SK-N-SH (cell line): Measurements from ENCODE around the gene ATP4A. TPM values are rescaled to one million over a fixed set of nuclear protein-coding genes. Genes with fewer than 3 reads are reported as not detected.

Source experiments
- CTCF ChIA-PET: fragments of 300-600, 350-600 bp; formaldehyde crosslinking; extraction: SDS; loops from one replicate; lab custom pipeline; 2021; lab: Yijun Ruan, JAX
- POLR2A ChIA-PET: fragments of 350-600 bp; sonication (Branson Sonifier 250); formaldehyde crosslinking; extraction: SDS; loops from one replicate; lab custom pipeline; 2020; ENCODE audit warnings: antibody characterized with exemption, inconsistent platforms; lab: Yijun Ruan, JAX
- DNase-seq: peaks from one replicate; pipeline ENCODE4 v3.0.0; 2012
- H2AFZ ChIP-seq: fragments of 200-600 bp; sonication (generic); 2 replicates; pipeline ENCODE4 v1.8.1; 2016; ENCODE audit warnings: antibody characterized with exemption, mild to moderate bottlenecking, low read depth
- H3F3A ChIP-seq: fragments of 200-600 bp; sonication (generic); replicated peaks from 2 replicates; pipeline ENCODE3; 2016; ENCODE audit warnings: antibody characterized with exemption, mild to moderate bottlenecking; ENCODE audit not compliant: insufficient read depth
- H3K27ac ChIP-seq, 2 experiments: fragments of 200-500 bp in 1 of 2; fragments of 200-600 bp in 1 of 2; sonication (Bioruptor generic) in 1 of 2; sonication (generic), shearing (Covaris generic) in 1 of 2; 2 replicates each; pipeline versions ENCODE4 v1.5.1 to v1.6.1; 2014 to 2016; ENCODE audit warnings: low read depth in 2 of 2, inconsistent platforms in 1 of 2, low read length in 1 of 2, mild to moderate bottlenecking in 1 of 2, mixed read lengths in 1 of 2
- H3K27me3 ChIP-seq: fragments of 200-600 bp; sonication (generic), shearing (Covaris generic); 2 replicates; pipeline ENCODE4 v1.6.1; 2016; ENCODE audit warnings: mixed run types; ENCODE audit not compliant: insufficient read depth
- H3K36me3 ChIP-seq, 2 experiments: fragments of 200-500 bp in 1 of 2; fragments of 200-600 bp in 1 of 2; sonication (Bioruptor generic) in 1 of 2; sonication (generic) in 1 of 2; replicated peaks in 1 of 2; 2 replicates each; pipeline versions ENCODE3 to v1.5.1; 2014 to 2016; ENCODE audit warnings: low read length in 1 of 2, mild to moderate bottlenecking in 1 of 2; ENCODE audit not compliant: insufficient read depth in 2 of 2, control insufficient read depth in 1 of 2
- H3K4me1 ChIP-seq, 2 experiments: fragments of 200-500 bp in 1 of 2; fragments of 200-600 bp in 1 of 2; sonication (Bioruptor generic) in 1 of 2; sonication (generic), shearing (Covaris generic) in 1 of 2; 2 replicates each; pipeline versions ENCODE4 v1.5.1 to v1.6.1; 2014 to 2016; ENCODE audit warnings: low read depth in 1 of 2, low read length in 1 of 2, mixed run types in 1 of 2; ENCODE audit not compliant: insufficient read depth in 2 of 2, control insufficient read depth in 1 of 2
- H3K4me2 ChIP-seq: fragments of 200-600 bp; sonication (generic), shearing (Covaris generic); 2 replicates; pipeline ENCODE4 v1.6.1; 2017; ENCODE audit warnings: mixed run types
- H3K4me3 ChIP-seq, 2 experiments: fragments of 200-500 bp in 1 of 2; fragments of 200-600 bp in 1 of 2; sonication (Bioruptor generic) in 1 of 2; sonication (generic), shearing (Covaris generic) in 1 of 2; 2 replicates each; pipeline versions ENCODE4 v1.5.1 to v1.8.1; 2014 to 2016; ENCODE audit warnings: low read depth in 2 of 2, inconsistent platforms in 1 of 2, low read length in 1 of 2, mild to moderate bottlenecking in 1 of 2, mixed read lengths in 1 of 2, moderate library complexity in 1 of 2
- H3K79me2 ChIP-seq: fragments of 200-600 bp; sonication (generic); 2 replicates; pipeline ENCODE4 v1.8.1; 2017; ENCODE audit warnings: mild to moderate bottlenecking; ENCODE audit not compliant: insufficient read depth
- H3K9ac ChIP-seq: fragments of 200-600 bp; sonication (generic); 2 replicates; pipeline ENCODE4 v1.6.1; 2017; ENCODE audit warnings: mixed run types
- H3K9me2 ChIP-seq: fragments of 200-600 bp; sonication (generic); 2 replicates; pipeline ENCODE4 v1.6.1; 2017; ENCODE audit warnings: mixed run types
- H3K9me3 ChIP-seq: fragments of 200-600 bp; sonication (generic); 2 replicates; pipeline ENCODE4 v1.6.1; 2017; ENCODE audit warnings: mixed run types, mild to moderate bottlenecking, moderate library complexity
- H4K20me1 ChIP-seq: fragments of 200-600 bp; sonication (generic); 2 replicates; pipeline ENCODE4 v1.6.1; 2017; ENCODE audit warnings: mild to moderate bottlenecking, mixed run types; ENCODE audit not compliant: insufficient read depth
- FOSL2 ChIP-seq: IDR thresholded peaks from 2 replicates; pipeline ENCODE4 v1.4.0; 2012; ENCODE audit warnings: low read depth, mild to moderate bottlenecking, moderate library complexity, borderline replicate concordance
- IRF3 ChIP-seq: fragments of 150-350 bp; IDR thresholded peaks from 2 replicates; pipeline ENCODE4 v1.6.1; 2016; ENCODE audit warnings: mild to moderate bottlenecking, low read depth, low read length
- MAX ChIP-seq: IDR thresholded peaks from 2 replicates; pipeline ENCODE4 v1.4.0; 2012; ENCODE audit warnings: low read depth
- MEF2A ChIP-seq: IDR thresholded peaks from 2 replicates; pipeline ENCODE4 v1.4.0; 2012; ENCODE audit warnings: low read depth, borderline replicate concordance
- RCOR1 ChIP-seq: fragments of 150-350 bp; IDR thresholded peaks from 2 replicates; pipeline ENCODE4 v1.6.1; 2017; ENCODE audit warnings: antibody characterized with exemption, low read length
- SIN3A ChIP-seq: IDR thresholded peaks from 2 replicates; pipeline ENCODE4 v1.6.1; 2012; ENCODE audit warnings: low read depth, mild to moderate bottlenecking, low read length, moderate library complexity, borderline replicate concordance
- SMC3 ChIP-seq: IDR thresholded peaks from 2 replicates; pipeline ENCODE4 v1.6.1; 2012; ENCODE audit warnings: low read depth, low read length, improper control_type of control experiment
- TAF1 ChIP-seq: IDR thresholded peaks from 2 replicates; pipeline ENCODE4 v1.6.1; 2012; ENCODE audit warnings: low read depth, mild to moderate bottlenecking, low read length, moderate library complexity, borderline replicate concordance
- TEAD4 ChIP-seq: IDR thresholded peaks from 2 replicates; pipeline ENCODE4 v1.4.0; 2012; ENCODE audit warnings: mild to moderate bottlenecking, borderline replicate concordance; ENCODE audit not compliant: insufficient read depth
- ZBTB33 ChIP-seq: IDR thresholded peaks from 2 replicates; pipeline ENCODE4 v1.4.0; 2012; ENCODE audit warnings: low read depth, borderline replicate concordance
- WGBS: methylation state at CpG from one replicate; pipeline ENCODE4 v1.1.6; 2017; ENCODE audit warnings: low lambda C conversion rate; 5-methylcytosine and 5-hydroxymethylcytosine counted together
- polyA plus RNA-seq, 3 experiments: library from polyadenylated mRNA; depleted of rRNA; stranded (reverse); fragments of >200 nt; gene quantifications; 2 replicates each; pipeline ENCODE4 v1.2.3, GENCODE V29; 2012

Gene ATP4A
- polyA plus RNA-seq, 1 of the 3 experiments (the other 2 are of a cell fraction), result not detected

- WGBS, result 91% methylated on average over 21 of the region's 21 CpGs
These were observed 12.2 kb downstream of the ATP4A start for GRCh38 chr19:35551091-35551810.

More at GRCh38 chr19:35551091-35551810, 12.2 kb downstream of the ATP4A start:
- POLR2A ChIA-PET, result no interaction called here
- Histone ChIP-seq H3K4me3 (no peak overlapping the region), H4K20me1 (peaks cover 5% of the 10 kb centered on the region; the same call in 1 of the 2 replicates), H2AFZ (no peak overlapping the region), H3K9ac (no peak overlapping the region), H3K4me2 (no peak overlapping the region), H3K9me3 (no peaks in the 10 kb centered on the region), H3K36me3 (peaks cover 0 to 12% of the 10 kb centered on the region in 2 experiments), H3F3A (no peaks in the 10 kb centered on the region), H3K79me2 (peaks cover 8% of the 10 kb centered on the region), H3K9me2 (no peaks in the 10 kb centered on the region), H3K27me3 (no peaks in the 10 kb centered on the region; the same call in 1 of the 2 replicates), H3K27ac (no peak overlapping the region), H3K4me1 (peaks cover 4 to 9% of the 10 kb centered on the region in 2 experiments; a peak in 1 of 4 replicates)
- no peak for DNase-seq
- no peak for TF ChIP-seq FOSL2
- no peak for TF ChIP-seq MAX
- no peak for TF ChIP-seq SMC3
- TF ChIP-seq ZBTB33, result no peak
- TF ChIP-seq IRF3, result no peak
- TF ChIP-seq TEAD4, result no peak
- no peak for TF ChIP-seq TAF1
- no peak for TF ChIP-seq MEF2A
- TF ChIP-seq SIN3A, result no peak
- no peak for TF ChIP-seq RCOR1
- CTCF ChIA-PET, result no interaction called here
